GM18499 (cell line): ENCODE results near the gene TRAF7.
A peak's percentile ranks its signal among the peaks of the same experiment; 100 is the strongest.
"Not testable (repeated sequence)": the region's sequence is repeated elsewhere in the genome, so short reads cannot be mapped to it uniquely, and the experiment has no call there.

Experiments
- ATAC-seq: cut with Tn5 transposase; IDR thresholded peaks from one replicate; pipeline ENCODE4 v1.9.1; 2021; ENCODE audit warnings: moderate number of reproducible peaks; ENCODE audit not compliant: insufficient read depth, unreplicated experiment

TRAF7 gene

DNA sequence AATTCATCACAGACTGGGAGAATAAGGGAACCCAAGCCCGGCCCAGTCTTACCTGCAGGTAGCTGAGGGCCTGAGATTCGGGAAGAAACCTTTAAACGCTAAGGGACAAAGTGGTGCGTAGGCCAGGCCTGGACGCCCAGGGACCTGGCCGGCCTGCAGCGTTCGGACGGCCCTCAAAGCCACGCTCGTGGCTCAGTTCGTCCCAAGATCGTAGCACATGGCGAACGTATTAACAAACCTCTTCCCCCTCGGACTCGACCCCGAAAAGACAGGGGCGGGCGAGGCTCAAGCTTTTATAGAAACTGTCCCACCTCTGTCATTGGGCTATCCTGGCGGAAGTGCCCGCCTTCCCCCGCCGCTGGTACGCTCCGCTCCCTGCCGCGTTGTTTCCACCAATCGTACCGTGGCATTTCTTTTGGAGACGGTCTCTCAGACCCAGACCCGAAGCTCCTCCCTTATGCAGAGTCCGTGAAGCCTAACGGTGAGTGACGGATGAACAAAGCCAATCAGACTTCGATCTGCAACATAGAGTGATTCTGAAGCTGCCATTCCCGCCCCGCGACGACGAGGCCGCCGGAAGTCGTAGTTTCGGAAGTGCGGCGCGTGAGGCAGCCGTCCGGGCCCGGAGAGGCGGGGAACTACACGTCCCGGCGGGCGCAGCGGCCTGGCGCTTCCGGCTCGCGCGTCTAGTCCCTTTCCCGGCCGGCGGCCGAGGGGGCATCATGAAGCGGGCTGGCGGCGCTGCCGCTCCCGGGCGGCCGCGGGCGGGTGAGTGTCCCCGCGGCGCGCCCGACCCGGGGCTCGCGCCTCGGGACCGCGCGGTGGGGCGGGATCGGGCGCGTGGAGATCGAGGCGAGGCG, at the start of gene TRAF7:
Gene TRAF7 (plus strand): TSS at position 692 of the 860 bp plus-strand sequence. CDS start 8,139 bp downstream, outside the sequence.
- peak; percentile 70 for ATAC-seq

DNA sequence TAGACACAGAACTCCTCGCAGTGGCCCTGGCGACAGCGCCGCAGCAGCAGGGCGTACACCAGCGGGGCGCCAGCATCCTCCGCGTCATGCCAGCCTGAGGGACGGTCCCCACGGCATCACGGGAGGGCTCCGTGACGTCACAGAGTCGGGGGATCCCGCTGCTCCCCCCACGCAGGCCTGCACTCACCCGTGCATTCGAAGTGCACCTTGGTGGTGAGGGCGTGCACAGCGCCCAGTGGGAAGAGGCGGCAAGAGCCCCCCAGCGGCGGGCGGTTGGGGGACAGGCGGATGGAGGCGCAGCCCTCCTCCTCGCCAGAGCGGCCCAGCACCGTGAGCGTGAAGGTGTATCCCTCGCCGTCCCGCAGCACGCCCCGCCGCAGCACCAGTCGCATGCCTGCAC, 49.4 kb upstream of the TRAF7 start:
- ATAC-seq, result not testable (repeated sequence)

DNA sequence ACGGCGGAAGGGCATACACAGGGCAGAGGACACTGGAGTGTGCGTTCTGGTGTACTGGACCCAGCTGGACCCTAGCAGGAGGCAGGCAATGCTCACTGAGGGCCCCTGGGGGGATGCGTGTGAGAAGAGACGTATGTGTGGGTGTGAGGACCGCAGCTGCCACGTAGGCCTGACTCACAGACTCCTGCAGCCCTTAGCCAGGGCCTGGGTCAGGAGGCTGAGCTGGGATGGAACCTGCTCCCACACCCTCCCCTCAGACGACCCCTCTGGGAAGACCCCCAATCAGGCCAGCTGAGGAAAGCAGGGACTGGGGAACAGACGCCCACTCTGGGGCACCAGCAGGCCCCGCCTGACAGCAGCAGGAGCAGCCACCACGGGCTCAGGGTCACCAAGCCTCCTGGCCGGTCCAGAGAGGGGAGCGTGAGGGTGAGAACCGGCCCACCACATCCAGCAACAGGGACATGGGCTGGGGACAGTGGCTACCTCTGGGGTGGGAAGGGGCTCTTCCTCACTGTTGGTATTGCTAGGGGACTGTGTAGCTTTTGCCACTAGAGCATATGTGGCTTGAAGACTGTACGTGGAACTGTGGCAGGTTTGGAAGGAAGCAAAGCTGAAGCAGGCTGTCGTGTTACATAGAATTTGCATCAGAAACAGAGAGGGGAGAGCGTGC, 48.3 kb upstream of the TRAF7 start:
- not testable (repeated sequence) for ATAC-seq

DNA sequence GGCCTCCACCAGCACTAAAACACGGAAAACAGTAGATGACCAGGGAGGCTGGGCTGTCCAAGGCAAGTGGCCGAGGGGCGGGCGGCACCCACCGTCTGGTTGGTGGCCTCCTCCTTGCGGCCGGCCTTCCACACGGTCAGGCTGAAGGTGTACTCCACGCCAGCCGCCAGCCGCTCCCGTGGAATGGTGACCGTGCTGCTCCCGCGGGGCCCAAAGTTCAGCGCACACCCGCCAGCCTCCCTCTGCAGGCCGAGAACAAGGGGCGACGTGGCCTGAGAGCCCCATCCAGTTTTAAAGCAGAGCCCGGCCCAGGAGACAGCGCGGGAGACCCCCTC, 47.8 kb upstream of the TRAF7 start:
- not testable (repeated sequence) for ATAC-seq

DNA sequence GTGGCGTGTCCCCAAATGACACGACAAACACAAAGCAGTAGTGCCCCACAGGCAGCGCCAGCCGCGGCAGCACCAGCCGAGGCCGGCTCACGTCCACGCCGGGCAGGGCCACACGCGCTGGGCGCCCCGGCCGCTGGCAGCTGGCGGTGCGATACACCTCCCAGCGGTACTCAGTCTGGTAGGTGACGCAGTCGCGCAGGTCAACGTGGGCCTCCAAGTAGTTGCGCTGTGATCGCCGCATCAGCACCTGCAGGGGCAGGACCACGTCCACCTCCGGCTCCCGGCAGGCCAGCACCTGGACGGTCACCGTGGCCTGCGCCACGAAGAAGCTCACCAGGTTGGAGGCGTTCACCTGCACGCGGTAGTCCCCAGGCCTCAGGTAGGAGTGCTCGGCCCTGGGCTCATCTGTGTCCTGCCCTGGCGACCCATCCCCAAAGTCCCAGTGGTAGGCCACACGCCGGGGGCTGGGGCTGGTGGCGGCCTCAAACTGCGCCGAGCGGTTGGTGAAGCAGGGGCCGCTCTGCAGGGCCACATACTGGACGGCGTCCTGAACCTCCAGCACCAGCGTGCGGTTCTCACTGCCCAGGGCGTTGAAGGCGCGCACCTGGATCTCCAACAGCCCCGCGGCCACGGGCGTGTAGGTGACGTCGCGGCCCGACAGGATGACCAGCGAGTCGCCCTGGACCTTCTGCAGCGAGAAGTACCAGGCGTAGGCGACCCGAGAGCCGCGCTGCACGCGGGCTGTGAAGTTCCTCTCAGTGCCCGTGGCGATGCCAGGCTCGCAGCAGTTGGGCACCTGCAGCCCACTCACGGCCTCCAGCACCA, 46.9 kb upstream of the TRAF7 start:
- not testable (repeated sequence) for ATAC-seq

DNA sequence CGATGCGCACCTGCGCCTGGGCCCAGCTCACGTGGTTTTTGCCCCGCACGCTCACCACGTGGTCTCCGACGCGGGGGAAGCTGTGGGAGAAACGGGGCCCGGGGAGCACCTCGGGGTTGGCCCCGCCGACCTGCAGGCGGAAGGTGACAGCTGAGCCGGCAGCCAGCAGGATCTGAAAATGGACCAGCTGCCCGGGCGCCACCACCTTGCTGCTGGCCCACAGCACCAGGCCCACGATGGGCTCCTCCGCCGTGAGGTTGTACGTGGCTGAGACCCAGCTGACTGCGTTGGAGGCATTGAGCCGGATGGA, 46.4 kb upstream of the TRAF7 start:
- not testable (repeated sequence) for ATAC-seq

DNA sequence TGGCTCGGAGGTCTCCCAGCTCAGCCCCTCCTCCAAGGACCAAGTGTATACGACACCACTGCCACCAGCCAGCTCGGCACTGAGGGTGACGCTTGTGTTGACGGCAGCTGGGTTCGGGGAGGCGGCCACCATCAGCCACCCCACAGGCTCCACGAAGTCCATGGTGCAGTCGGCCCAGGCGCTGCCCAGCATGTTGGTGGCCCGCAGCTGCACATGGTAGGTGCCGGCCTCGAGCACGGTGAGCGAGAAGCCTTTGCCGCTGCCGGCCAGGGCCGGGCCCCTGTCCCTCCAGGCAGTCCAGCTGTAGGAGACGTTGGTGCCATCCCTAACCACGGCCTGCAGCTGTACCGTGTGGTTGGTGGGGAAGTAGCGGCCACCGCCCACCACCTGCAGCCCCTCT, 45.7 kb upstream of the TRAF7 start:
- ATAC-seq, result not testable (repeated sequence)

DNA sequence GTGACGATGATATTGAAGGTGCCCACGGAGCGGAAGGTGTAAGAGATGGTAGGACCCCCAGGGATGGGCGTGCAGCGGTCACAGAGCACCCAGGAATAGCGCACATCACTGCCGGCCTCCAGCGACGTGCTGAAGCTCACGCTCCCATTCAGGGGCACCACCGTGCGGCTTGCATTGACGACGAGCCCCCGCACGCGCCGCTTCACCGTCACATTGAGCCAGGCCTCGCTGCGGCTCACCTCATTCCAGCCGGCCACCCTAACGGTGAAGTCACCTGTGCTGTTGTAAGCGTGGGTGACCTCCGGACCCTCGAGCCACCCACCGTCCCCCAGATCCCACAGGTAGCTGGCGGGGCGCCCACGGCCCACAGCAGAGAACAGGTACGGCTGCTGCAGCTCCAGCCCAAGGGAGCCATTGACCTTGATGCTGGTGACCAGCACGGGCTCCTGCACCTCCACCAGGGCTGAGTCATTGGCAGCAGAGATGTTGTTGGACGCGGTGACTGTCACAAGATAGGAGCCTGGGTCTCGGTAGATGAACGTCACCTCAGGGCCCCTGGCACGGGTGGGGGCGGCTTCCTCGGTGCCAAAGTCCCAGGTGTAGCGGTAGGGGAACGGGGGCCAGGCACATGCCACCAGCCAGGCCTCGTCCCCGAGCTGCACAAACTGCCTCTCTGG, 45.1 kb upstream of the TRAF7 start:
- ATAC-seq, result not testable (repeated sequence)

DNA sequence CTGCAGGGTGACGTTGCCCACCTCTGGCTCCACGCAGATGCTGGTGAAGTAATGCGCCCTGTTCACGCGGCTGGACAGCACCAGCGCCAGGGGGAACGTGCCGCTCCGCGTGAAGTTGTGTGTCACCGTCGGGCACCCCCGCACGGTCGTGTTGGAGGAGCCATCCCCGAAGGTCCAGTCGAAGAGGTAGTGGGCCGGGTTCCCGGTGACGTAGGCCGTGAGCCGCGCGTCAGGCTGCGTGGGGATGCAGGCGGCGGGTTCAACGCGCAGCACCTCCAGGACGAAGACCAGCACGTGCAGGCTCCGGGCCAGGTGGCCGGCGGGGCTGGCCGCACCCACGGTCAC, 44.6 kb upstream of the TRAF7 start:
- not testable (repeated sequence) for ATAC-seq

DNA sequence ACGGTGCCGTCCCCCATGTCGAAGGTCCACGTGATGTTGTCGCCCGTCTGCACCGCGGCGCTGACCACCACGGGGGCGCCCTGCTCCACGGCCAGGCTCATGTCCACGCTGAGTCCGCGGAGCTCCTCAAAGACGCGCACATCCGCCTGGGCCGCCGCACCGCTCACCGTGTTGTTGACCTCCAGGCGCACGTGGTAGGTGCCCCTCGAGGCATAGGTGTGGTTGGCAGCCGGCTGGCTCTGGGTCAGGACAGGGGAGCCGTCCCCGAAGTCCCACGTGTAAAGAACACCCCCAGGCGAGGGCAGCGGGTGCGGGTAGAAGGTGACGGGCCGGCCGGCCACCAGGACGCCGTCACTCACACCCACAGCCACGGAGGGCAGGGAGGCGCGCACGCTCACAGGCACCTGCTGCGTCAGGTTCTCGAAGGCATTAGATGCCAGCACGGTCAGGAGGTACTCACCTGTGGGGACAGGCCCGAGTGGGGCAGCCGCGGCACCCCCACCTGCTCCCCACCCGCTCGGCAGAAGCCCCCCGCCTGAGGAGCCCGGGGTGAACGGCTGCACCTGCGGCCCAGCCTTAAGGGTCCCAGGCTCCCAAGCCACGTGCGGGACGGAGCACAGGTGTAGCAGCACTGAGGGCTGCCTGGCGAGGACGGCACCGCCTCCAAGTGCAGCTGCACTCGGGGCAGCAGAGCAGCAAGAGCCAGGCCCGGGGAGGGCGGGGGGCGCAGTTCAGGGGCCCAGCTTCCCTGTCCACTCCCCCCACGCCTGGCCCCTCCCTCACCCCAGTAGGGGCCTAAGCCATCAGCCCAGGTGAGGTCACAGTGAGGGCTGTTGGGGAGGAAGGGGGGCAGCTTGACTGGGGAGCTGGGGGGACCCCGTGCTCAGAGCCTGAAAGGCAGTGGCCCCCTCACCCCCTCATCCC, 43.9 kb upstream of the TRAF7 start:
- ATAC-seq, result not testable (repeated sequence)

DNA sequence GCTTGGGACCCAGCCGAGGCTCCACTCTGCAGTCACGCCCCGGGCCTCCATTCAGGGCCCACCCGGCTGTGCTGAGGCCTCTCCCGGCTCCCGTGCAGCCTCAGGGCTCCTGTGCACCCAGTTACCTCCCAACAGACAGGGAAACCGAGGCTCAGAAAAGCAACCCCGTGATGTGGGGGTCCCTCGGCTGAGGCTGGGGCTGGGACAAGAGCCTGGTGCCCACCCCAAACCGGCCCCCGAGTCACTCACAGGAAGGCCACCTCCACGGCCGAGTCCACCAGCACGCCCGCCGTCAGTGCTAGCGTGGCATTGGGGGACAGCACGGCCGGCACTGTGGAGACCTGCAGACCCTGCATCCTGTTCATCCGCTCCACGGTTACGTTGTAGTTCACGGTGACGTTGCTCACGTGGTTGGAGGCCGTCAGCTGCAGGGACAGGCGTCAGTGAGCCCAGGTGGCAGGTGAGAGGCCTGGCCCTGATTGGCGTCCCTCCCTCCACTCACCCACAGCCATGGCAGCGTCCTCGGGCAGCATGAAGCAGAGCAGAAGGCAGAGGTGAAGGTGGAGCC, 43.0 kb upstream of the TRAF7 start:
- not testable (repeated sequence) for ATAC-seq

DNA sequence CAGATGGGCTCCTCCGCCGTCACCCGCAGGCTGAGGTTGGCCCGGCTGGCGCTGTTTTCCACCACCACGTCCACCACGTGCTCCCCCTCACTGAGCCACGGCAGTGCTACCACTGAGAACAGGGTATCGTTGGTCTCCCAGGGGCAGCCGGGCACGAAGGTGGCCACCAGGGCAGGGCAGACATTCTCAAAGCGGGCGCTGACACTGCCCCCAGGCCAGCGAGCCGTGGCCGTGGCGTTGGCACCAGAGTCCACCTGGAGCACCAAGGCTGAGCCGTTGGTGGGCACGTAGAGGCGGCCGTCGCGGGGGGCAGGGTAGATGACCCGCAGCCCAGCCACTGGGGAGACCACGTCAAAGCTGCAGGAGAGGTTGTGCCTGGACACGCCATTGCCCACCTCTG, 41.4 kb upstream of the TRAF7 start:
- ATAC-seq, result not testable (repeated sequence)

DNA sequence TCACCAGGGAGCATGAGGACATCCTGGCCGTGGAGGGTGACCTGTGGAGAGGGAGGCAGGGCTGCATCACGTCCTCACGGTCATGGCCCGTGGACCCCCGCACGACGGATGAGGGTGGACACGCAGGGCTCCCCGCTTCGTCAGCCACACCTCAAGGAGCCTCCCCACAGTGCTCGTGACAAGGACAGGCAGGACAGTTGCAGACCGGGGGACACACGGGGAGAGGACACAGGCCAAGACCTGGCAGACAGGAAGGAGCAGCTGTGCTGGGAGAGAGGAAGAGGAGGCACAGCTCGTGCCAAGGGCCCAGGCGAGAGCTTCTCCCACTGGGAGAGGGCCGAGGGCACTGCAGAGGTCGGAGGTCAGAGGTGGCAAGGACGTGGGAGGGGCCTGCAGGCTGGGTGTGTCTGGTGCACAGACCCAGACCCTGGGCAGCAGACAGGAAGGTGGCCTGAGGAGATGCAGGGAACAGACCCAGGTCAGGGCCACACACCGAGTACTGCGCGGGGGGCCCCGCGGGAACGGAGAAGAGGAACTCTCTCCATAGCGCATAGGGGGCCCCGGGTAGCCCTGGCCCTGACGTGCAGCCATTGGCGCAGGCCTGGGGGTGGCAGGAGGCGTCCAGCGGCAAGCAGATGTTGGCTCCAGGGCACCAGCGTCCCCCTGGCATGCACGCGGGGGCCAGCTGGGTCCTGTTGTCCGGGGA, 40.5 kb upstream of the TRAF7 start:
- not testable (repeated sequence) for ATAC-seq

DNA sequence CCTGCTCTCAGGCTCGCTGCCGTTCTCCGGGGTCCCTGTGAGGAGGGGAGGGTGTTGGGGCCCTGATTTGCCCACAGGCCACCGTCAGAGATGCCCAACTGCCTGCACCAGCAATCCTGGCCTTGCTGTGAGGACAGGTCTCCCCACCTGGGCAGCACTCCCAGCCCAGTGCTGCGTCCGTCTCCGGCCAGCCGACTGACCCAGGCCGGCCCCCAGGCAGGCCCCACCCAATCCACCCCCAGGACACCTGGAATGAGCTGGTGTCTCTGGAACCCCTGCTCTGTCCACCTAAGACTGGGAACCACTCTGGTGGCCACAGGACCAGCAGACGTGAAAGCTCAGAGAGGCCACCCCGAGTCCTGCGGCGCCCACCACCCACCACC, 40.0 kb upstream of the TRAF7 start:
- ATAC-seq, result no peak

DNA sequence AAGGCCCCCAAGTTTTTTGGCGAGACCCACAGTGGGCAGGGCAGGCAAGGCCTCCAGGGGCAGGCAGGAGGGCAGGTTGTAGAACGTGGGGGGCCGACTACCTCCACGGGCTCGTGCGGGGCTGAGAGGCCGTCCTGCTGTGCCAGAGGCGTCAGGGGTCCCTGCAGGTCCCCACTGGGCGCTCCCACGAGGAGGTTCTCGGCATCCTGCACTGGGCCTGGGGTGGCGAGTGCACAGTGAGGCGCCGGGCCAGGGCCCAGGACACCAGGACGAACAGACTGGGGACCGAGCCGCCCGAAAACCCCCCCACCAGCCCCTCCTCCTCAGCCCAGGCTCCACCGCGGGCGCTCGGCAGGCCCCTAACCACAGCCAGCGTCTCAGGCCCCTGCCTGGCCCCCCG, 39.2 kb upstream of the TRAF7 start:
- ATAC-seq, result not testable (repeated sequence)

DNA sequence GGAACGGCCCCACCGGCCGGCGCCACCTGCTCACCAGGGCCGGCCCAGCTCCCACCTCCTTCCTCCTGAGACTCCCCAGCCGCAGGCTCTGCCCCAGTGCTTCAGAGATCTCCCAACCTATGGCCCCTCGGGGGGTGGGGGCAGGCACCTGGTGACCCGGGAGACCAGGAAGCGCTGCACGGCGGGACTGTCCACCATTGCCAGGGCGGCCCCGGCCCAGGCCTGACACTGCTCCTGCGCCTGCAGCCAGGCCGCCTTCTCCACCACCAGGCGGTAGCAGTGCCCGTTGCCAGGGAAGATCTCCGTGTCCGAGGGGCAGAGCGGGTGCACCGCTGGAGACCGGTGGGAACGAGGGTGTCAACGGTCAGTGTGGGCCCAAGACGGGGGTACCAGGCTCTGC, 38.2 kb upstream of the TRAF7 start:
- ATAC-seq, result not testable (repeated sequence)

DNA sequence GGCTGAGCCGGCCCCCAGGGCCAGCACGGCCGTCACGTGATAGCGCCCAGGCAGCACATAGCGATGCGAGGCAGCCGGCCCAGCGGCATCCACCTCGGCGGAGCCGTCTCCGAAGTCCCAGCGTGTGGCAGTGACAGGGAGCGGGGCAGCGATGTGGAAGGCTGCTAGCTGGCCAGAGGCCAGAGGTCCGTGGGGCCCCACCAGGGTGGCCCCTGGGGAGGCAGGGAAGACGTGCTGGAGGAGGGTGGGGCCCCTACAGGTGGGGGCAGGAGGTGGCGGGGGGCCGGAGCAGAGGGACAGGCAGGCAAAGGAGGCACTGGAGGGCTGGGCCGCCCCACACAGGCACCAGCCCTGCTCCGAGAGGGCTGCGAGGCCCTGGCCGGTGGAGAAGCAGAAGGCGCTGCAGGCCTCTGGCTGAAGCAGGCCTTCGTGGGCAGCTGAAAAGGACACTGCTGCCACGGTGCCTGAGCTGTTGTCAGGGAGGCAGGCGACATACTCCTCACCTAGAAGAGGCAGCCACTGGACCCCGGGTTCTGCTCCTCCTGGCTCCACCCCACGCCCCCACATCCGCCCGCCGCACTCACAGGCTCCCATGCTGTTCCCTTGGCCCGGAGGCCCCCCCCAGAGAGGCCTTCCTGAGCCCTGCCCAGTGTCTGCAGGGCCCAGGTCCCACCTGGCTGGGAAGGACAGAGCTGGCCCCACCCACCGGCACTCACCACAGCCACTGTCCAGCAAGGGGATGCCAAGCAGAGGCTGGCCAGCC, 37.4 kb upstream of the TRAF7 start:
- ATAC-seq, result not testable (repeated sequence)

DNA sequence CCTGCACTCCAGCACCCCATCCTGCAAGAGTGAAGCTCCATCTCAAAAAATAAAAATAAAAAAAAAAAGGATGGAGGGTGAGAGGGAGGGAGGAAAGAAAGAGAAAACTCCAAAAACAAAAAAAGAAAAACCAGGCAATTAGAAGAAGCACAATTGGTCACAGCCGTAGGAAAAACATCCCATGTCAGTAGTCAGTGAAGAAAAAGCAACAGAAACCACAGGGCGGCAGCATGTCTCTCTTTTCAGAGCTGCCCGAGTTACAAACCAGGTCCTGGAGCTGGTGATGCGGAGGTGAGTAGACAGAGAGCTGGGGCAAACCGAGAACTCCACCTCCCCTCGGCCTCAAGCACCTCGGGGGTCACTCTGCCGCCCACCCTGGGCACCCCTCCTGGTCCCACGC, 34.3 kb upstream of the TRAF7 start:
- ATAC-seq, result not testable (repeated sequence)
